Naive thymus-derived CD8-positive, alpha-beta T cell (primary cell): ENCODE data around the gene OR7A17. TPM values are rescaled to one million over a fixed set of nuclear protein-coding genes. Genes with fewer than 3 reads are reported as not detected.
A peak's percentile ranks its signal among the peaks of the same experiment; 100 is the strongest.

Experiments
- ATAC-seq, 2 donors: fragments of 150-1000 bp; cut with Tn5 transposase in 1 of 2; sonication (Bioruptor Pico), chemical (Tn5 transposase) in 1 of 2; 1 replicate in 1 of 2; 2 replicates in 1 of 2; pipeline ENCODE4 v1.10.0; 2021; ENCODE audit warnings: mild to moderate bottlenecking in 2 of 2, moderate library complexity in 2 of 2
- POLR2A ChIA-PET: fragments of 350-600 bp; sonication (Branson Sonifier 250); formaldehyde crosslinking; loops from one replicate; lab custom pipeline; 2021; ENCODE audit warnings: antibody characterized with exemption; lab: Charles Lee
- DNase-seq, 10 donors: peaks; one replicate each; pipeline versions ENCODE4 v3.0.0 to v3.0.0-alpha.2; 2020 to 2022
- H3K27ac Mint-ChIP-seq, 10 donors: one replicate each; pipeline ENCODE4 v1.8.0; 2020 to 2022; ENCODE audit warnings: mild to moderate bottlenecking in 10 of 10, mixed read lengths in 10 of 10, moderate library complexity in 4 of 10, inconsistent platforms in 1 of 10
- H3K27me3 Mint-ChIP-seq, 5 donors: one replicate each; pipeline ENCODE4 v1.8.0; 2021 to 2022; ENCODE audit warnings: mixed read lengths in 5 of 5
- H3K36me3 Mint-ChIP-seq, 3 donors: one replicate each; pipeline ENCODE4 v1.8.0; 2020 to 2022; ENCODE audit warnings: mixed read lengths in 3 of 3, mild to moderate bottlenecking in 2 of 3, inconsistent platforms in 1 of 3
- H3K4me1 Mint-ChIP-seq, 4 donors: one replicate each; pipeline ENCODE4 v1.8.0; 2021 to 2022; ENCODE audit warnings: mixed read lengths in 4 of 4
- H3K4me3 Mint-ChIP-seq, 10 donors: one replicate each; pipeline ENCODE4 v1.8.0; 2020 to 2022; ENCODE audit warnings: mild to moderate bottlenecking in 10 of 10, mixed read lengths in 10 of 10, moderate library complexity in 6 of 10, inconsistent platforms in 1 of 10
- H3K9me3 Mint-ChIP-seq, 9 donors: one replicate each; pipeline ENCODE4 v1.8.0; 2020 to 2022; ENCODE audit warnings: mixed read lengths in 9 of 9, mild to moderate bottlenecking in 3 of 9, inconsistent platforms in 1 of 9, moderate library complexity in 1 of 9
- polyA plus RNA-seq, 3 donors: library from polyadenylated mRNA; unstranded; fragments of 300-500 nt; fragmentation: Illumina TruSeq; gene quantifications; one replicate each; pipeline ENCODE4 v1.2.3, GENCODE V29; 2021
- total RNA-seq, 8 experiments: library from RNA in 2 of 8; stranded (reverse) in 2 of 8; gene quantifications; one replicate each; pipeline ENCODE4 v1.2.3 and lab custom pipeline; 2021 to 2026

OR7A17 gene
- not detected for total RNA-seq
- polyA plus RNA-seq = not detected
- total RNA-seq (lab: John Stamatoyannopoulos, UW) = 0 to 0.09 (median 0) reads per million in 6 experiments

- no peak for ATAC-seq
- H3K4me1 Mint-ChIP-seq = peaks cover 2 to 20% (median 5%) of the 10 kb centered on the region in 4 donors
- H3K4me3 Mint-ChIP-seq = no peak within 1 kb of the TSS
- H3K27me3 Mint-ChIP-seq = peaks cover 17 to 31% (median 21%) of the 10 kb centered on the region in 5 donors
- no peaks in the 10 kb centered on the region for H3K36me3 Mint-ChIP-seq
- POLR2A ChIA-PET = no interaction called here
- H3K27ac Mint-ChIP-seq = no peak within 1 kb of the TSS
- no peak for DNase-seq
- H3K9me3 Mint-ChIP-seq = no peaks in the 10 kb centered on the region
Observed at GRCh38 chr19:14886032-14886431, at the start of gene OR7A17. Gene OR7A17, minus strand, starts transcription at chr19:14886132. Its CDS starts 4,777 bp downstream, at chr19:14881355.

GRCh38 chr19:14933506-14933905 lies 47.6 kb upstream of the OR7A17 start:
- Mint-ChIP-seq H3K27me3 (peaks cover 10 to 36% (median 15%) of the 10 kb centered on the region in 5 donors), H3K9me3 (peaks cover 0 to 12% (median 4%) of the 10 kb centered on the region in 9 donors)
- POLR2A ChIA-PET = no interaction called here

GRCh38 chr19:14916848-14917247 lies 30.9 kb upstream of the OR7A17 start:
- Mint-ChIP-seq H3K27ac (no peak overlapping the region), H3K36me3 (peaks cover 0 to 13% (median 10%) of the 10 kb centered on the region in 3 donors), H3K4me1 (no peaks in the 10 kb centered on the region), H3K4me3 (no peak overlapping the region), H3K9me3 (peaks cover 0 to 18% (median 11%) of the 10 kb centered on the region in 9 donors), H3K27me3 (peaks cover 15 to 57% (median 30%) of the 10 kb centered on the region in 5 donors)
- POLR2A ChIA-PET = no interaction called here
- ATAC-seq (no peak), DNase-seq (no peak)

More at GRCh38 chr19:14933506-14933905, 47.6 kb upstream of the OR7A17 start:
- ATAC-seq (no peak), DNase-seq (no peak)
- Mint-ChIP-seq H3K27ac (no peak overlapping the region), H3K4me1 (no peaks in the 10 kb centered on the region), H3K36me3 (peaks cover 0 to 9% (median 3%) of the 10 kb centered on the region in 3 donors), H3K4me3 (no peak overlapping the region)

GRCh38 chr19:14915116-14915515 lies 29.2 kb upstream of the OR7A17 start:
- ATAC-seq (no peak), DNase-seq (no peak)
- Mint-ChIP-seq H3K27me3 (peaks cover 13 to 48% (median 25%) of the 10 kb centered on the region in 5 donors), H3K36me3 (peaks cover 0 to 13% (median 10%) of the 10 kb centered on the region in 3 donors), H3K4me1 (no peaks in the 10 kb centered on the region), H3K4me3 (no peak overlapping the region), H3K27ac (no peak overlapping the region), H3K9me3 (peaks cover 0 to 18% (median 11%) of the 10 kb centered on the region in 9 donors)
- POLR2A ChIA-PET = no interaction called here

GRCh38 chr19:14906711-14907110 lies 20.8 kb upstream of the OR7A17 start:
- H3K4me3 Mint-ChIP-seq = no peak overlapping the region
- H3K27me3 Mint-ChIP-seq = peaks cover 18 to 47% (median 22%) of the 10 kb centered on the region in 5 donors
- ATAC-seq = no peak
- POLR2A ChIA-PET = interaction anchor here (0.7 kb wide), 1 partner anchor 1244 kb away, joined by 4 read pairs; no protein-coding TSS in a partner anchor
- no peak for DNase-seq
- no peak overlapping the region for H3K27ac Mint-ChIP-seq
- H3K36me3 Mint-ChIP-seq = no peaks in the 10 kb centered on the region
- H3K4me1 Mint-ChIP-seq = no peaks in the 10 kb centered on the region
- peaks cover 0 to under 1% (median 0%) of the 10 kb centered on the region in 9 donors for H3K9me3 Mint-ChIP-seq

- Mint-ChIP-seq H3K27me3 (peaks cover 26 to 81% (median 39%) of the 10 kb centered on the region in 5 donors), H3K27ac (no peak overlapping the region), H3K4me1 (no peaks in the 10 kb centered on the region), H3K4me3 (no peak overlapping the region), H3K36me3 (no peaks in the 10 kb centered on the region), H3K9me3 (no peaks in the 10 kb centered on the region)
- no peak for ATAC-seq
- no peak for DNase-seq
- POLR2A ChIA-PET = no interaction called here
Observed at GRCh38 chr19:14901675-14902260, 15.8 kb upstream of the OR7A17 start.

- DNase-seq (no peak), ATAC-seq (no peak)
- H3K4me1 Mint-ChIP-seq = peaks cover 2 to 13% (median 5%) of the 10 kb centered on the region in 4 donors
Observed at GRCh38 chr19:14890643-14891379, 4.9 kb upstream of the OR7A17 start.

GRCh38 chr19:14889994-14890642 lies 4.2 kb upstream of the OR7A17 start:
- peaks cover 23 to 40% (median 28%) of the 10 kb centered on the region in 5 donors for H3K27me3 Mint-ChIP-seq
- ATAC-seq = no peak
- no peak for DNase-seq
- no peak overlapping the region for H3K27ac Mint-ChIP-seq
- no peaks in the 10 kb centered on the region for H3K9me3 Mint-ChIP-seq
- POLR2A ChIA-PET = no interaction called here
- H3K4me1 Mint-ChIP-seq = peaks cover 2 to 17% (median 5%) of the 10 kb centered on the region in 4 donors
- no peaks in the 10 kb centered on the region for H3K36me3 Mint-ChIP-seq
- H3K4me3 Mint-ChIP-seq = no peak overlapping the region

More at GRCh38 chr19:14890643-14891379, 4.9 kb upstream of the OR7A17 start:
- H3K4me3 Mint-ChIP-seq = no peak overlapping the region
- no peak overlapping the region for H3K27ac Mint-ChIP-seq
- peaks cover 23 to 36% (median 31%) of the 10 kb centered on the region in 5 donors for H3K27me3 Mint-ChIP-seq
- POLR2A ChIA-PET = no interaction called here
- no peaks in the 10 kb centered on the region for H3K9me3 Mint-ChIP-seq
- no peaks in the 10 kb centered on the region for H3K36me3 Mint-ChIP-seq

GRCh38 chr19:14871619-14872230 lies 14.2 kb downstream of the OR7A17 start:
- Mint-ChIP-seq H3K4me1 (no peaks in the 10 kb centered on the region), H3K27ac (no peak overlapping the region), H3K27me3 (peaks cover 30 to 67% (median 39%) of the 10 kb centered on the region in 5 donors), H3K9me3 (no peaks in the 10 kb centered on the region), H3K36me3 (no peaks in the 10 kb centered on the region), H3K4me3 (no peak overlapping the region)
- POLR2A ChIA-PET = no interaction called here
- peak in 3 of 10 donors; percentile 1 to 5 (median 4) for DNase-seq
- ATAC-seq = no peak

GRCh38 chr19:14868497-14868896 lies 17.4 kb downstream of the OR7A17 start:
- ATAC-seq (no peak), DNase-seq (no peak)
- H3K9me3 Mint-ChIP-seq = no peaks in the 10 kb centered on the region
- H3K4me3 Mint-ChIP-seq = no peak overlapping the region
- POLR2A ChIA-PET = no interaction called here
- no peak overlapping the region for H3K27ac Mint-ChIP-seq
- H3K27me3 Mint-ChIP-seq = peaks cover 37 to 67% (median 43%) of the 10 kb centered on the region in 5 donors
- H3K36me3 Mint-ChIP-seq = no peaks in the 10 kb centered on the region
- no peaks in the 10 kb centered on the region for H3K4me1 Mint-ChIP-seq

GRCh38 chr19:14848822-14849221 lies 37.1 kb downstream of the OR7A17 start, which contains the start of gene OR7A10:
Gene OR7A10, minus strand, starts transcription at chr19:14848922. Its CDS starts 7,045 bp downstream, at chr19:14841877.
- H3K27ac Mint-ChIP-seq = no peak within 1 kb of the TSS
- peaks cover 0 to 4% (median 0%) of the 10 kb centered on the region in 4 donors for H3K4me1 Mint-ChIP-seq
- peaks cover 0 to 2% (median 0%) of the 10 kb centered on the region in 9 donors for H3K9me3 Mint-ChIP-seq
- H3K36me3 Mint-ChIP-seq = no peaks in the 10 kb centered on the region
- no peak for DNase-seq
- H3K27me3 Mint-ChIP-seq = peaks cover 30 to 57% (median 42%) of the 10 kb centered on the region in 5 donors
- no peak within 1 kb of the TSS for H3K4me3 Mint-ChIP-seq
- POLR2A ChIA-PET = interaction anchor here (0.7 kb wide), 1 partner anchor 75 kb away, joined by 3 read pairs; no protein-coding TSS in a partner anchor
- no peak for ATAC-seq

- Mint-ChIP-seq H3K4me1 (peaks cover 0 to 4% (median 0%) of the 10 kb centered on the region in 4 donors), H3K9me3 (no peaks in the 10 kb centered on the region), H3K4me3 (no peak overlapping the region), H3K27me3 (peaks cover 22 to 58% (median 32%) of the 10 kb centered on the region in 5 donors), H3K36me3 (no peaks in the 10 kb centered on the region), H3K27ac (no peak overlapping the region)
- no peak for ATAC-seq
- POLR2A ChIA-PET = no interaction called here
- no peak for DNase-seq
Observed at GRCh38 chr19:14843578-14843977, 42.4 kb downstream of the OR7A17 start.
